VCaP (cell line): ENCODE measurements around the gene HYAL1.
A peak's percentile ranks its signal among the peaks of the same experiment; 100 is the strongest.

ENCODE experiments used
- H3K27ac ChIP-seq: fragments of 450-650 bp; 2 replicates; pipeline ENCODE4 v1.5.1; 2017
- TF ChIP-seq, protein P1 (sequence below): fragments of 450-650 bp; conservative IDR thresholded peaks from 2 replicates; pipeline ENCODE4 v1.5.1; 2017; ENCODE audit warnings: mild to moderate bottlenecking, moderate library complexity

Gene HYAL1, protein sequence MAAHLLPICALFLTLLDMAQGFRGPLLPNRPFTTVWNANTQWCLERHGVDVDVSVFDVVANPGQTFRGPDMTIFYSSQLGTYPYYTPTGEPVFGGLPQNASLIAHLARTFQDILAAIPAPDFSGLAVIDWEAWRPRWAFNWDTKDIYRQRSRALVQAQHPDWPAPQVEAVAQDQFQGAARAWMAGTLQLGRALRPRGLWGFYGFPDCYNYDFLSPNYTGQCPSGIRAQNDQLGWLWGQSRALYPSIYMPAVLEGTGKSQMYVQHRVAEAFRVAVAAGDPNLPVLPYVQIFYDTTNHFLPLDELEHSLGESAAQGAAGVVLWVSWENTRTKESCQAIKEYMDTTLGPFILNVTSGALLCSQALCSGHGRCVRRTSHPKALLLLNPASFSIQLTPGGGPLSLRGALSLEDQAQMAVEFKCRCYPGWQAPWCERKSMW

DNA sequence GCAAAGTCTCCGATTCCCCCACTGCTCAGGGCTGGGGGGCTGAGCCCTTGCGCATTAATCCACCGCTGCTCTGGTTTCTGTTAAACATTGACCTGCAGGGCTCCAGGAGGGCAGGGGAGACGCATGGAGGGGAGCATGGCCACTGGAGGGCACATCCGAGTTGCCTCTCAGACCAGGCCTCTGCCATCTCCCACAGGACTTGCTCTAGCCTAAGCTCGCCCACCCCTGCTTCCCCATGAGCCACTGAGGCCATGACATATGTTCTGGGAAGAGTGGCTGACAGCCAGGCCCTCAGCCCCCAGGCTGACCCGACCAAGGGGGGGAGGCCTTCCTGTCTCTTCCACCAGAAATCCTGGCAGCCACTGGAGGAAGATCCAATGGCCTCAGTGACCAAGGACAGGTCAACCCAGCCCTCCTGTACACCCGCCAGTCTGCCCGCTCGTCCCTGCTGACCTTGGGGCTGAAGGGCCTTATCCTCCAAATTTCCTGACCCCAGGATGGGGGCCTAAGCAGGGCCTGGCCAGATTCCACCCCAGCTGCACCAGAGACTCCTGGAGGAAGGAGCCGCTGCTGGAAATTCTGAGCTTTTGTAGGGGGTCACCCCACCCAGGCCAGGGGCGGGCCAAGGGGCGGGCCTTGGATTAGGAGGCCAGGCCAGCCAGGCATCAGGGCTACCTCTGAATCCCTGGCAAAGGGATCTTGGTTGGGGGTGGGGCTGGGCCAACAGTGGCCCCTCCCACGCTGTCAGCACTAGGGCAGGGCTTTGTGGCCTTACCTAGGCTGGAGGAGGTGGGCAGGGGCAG lies at the start of gene HYAL1:
TSS of gene HYAL1 (minus strand) at position 562 of the 803 bp plus-strand sequence. CDS start 618 bp downstream, outside the sequence.
- no peak within 1 kb of the TSS for H3K27ac ChIP-seq
- TF ChIP-seq, protein P1, sequence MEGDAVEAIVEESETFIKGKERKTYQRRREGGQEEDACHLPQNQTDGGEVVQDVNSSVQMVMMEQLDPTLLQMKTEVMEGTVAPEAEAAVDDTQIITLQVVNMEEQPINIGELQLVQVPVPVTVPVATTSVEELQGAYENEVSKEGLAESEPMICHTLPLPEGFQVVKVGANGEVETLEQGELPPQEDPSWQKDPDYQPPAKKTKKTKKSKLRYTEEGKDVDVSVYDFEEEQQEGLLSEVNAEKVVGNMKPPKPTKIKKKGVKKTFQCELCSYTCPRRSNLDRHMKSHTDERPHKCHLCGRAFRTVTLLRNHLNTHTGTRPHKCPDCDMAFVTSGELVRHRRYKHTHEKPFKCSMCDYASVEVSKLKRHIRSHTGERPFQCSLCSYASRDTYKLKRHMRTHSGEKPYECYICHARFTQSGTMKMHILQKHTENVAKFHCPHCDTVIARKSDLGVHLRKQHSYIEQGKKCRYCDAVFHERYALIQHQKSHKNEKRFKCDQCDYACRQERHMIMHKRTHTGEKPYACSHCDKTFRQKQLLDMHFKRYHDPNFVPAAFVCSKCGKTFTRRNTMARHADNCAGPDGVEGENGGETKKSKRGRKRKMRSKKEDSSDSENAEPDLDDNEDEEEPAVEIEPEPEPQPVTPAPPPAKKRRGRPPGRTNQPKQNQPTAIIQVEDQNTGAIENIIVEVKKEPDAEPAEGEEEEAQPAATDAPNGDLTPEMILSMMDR = 0 out of 2 replicates have a peak, but pooled peaks have one; percentile 18

GRCh38 chr3:50352781-50353180 lies 49.4 kb upstream of the HYAL1 start:
- peak overlapping the region; percentile 91 for H3K27ac ChIP-seq
- TF ChIP-seq, protein P1 = peak; percentile 54

DNA sequence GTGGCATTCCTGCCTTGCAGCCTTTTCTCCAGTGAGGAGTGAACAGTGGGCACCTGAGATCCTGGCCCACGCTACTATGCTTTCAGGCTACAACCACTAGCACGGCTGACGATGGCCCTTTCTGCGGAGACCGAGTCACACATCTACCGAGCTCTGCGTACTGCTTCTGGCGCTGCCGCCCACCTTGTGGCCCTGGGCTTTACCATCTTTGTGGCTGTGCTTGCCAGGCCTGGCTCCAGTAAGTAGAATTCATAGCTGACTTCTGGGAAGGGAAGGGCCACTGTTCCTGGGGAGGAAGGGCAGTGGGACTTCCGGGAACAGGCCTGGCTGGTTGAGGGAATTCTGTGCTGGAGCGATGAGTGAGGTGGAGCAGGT lies 47.9 kb upstream of the HYAL1 start:
- TF ChIP-seq, protein P1 = no peak
- peak overlapping the region; percentile 91 for H3K27ac ChIP-seq

DNA sequence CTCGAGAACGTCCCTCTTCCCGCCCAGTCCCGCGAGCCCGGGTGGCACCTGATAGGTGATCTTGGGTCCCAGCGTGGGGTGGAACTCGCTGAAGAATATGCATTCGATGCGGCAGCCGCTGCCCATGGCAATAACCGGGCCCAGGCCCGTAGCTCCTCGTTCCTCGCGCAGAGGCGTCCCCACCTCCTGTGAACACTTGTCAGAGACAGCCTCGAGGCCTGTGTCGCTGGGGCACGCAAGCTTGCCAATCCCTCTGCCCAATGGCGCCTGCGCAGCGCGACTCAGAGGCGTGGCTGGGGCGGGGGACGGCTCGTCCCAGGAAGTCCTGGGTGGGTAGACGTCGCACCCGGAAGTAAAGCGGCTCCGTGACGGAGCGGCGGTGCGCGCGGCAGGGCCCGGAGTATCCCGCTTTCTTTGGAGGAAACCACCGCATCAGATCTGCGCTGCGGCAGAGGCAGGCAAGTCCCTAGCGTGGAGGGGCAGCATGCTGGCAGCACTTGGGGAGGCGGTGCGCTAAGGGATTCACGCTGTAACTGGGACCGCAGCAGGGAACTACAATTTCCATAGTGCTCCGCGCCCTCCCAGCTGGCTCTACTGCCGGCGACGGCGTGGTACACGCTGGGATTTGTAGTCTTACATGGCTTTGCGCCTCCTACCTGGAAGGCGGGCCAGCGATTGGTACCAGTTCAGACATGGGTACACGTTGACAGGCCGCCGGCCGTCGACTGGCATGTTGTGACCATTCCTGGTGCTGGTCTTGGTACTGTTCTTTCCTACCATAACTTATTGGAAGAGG lies 47.4 kb upstream of the HYAL1 start, which contains the start of the genes CYB561D2 and NPRL2:
TSS of gene CYB561D2 (plus strand) at position 336 of the 796 bp plus-strand sequence. CDS start 572 bp downstream, outside the sequence.
TSS of gene NPRL2 (minus strand) at position 249 of the 796 bp plus-strand sequence. CDS start at position 126, 123 bp downstream.
- TF ChIP-seq, protein P1 = no peak
- peak within 1 kb of the TSS; percentile 91 for H3K27ac ChIP-seq

- TF ChIP-seq, protein P1 = no peak
- H3K27ac ChIP-seq = peak overlapping the region; percentile 91
Observed at GRCh38 chr3:50350213-50350526, 46.8 kb upstream of the HYAL1 start.

DNA sequence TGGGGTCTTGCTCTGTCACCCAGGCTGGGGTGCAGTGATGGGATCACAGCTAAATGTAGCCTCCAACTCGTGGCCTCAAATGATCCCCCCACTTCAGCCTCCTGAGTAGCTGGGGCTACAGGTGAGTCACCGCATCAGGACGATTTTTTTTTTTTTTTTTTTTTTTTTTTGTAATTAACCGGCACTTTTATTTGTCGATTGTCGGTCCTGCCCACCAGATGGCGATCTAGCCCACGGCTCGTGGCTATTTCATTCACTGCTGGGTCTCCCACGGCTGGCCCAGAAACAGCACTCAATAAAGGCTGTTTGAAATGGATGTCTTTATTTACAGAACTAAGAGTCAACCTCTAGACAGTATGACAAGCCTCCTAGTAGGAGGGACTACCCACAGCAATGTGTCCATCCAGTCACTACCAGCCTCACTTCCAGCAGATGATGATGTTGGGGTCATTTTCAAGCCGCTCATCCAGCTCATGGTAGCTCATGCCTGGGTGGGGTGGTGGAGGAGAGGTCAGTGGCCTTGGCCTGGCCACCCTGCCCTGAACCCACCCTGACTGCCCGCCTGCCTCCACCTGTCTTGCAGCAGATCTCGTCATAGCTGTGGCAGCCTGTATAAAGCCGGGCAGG lies 43.9 kb upstream of the HYAL1 start:
- H3K27ac ChIP-seq = peak overlapping the region; percentile 91

More for the DNA sequence above, 43.9 kb upstream of the HYAL1 start:
- TF ChIP-seq, protein P1 = peak; percentile 89
